ENCODE data around the gene KCNF1.

Gene KCNF1

GRCh38 chr2:10918661-10919409 is 7.1 kb downstream of the KCNF1 start:
- H3K4me1 ChIP-seq (ENCODE audit: control insufficient read depth, insufficient read depth, low read length, poor library complexity, severe bottlenecking), result no peaks in the 10 kb centered on the region
- DNase-seq, result no peak
- H3K9me3 ChIP-seq (ENCODE audit: control insufficient read depth, low read length), result no peaks in the 10 kb centered on the region

GRCh38 chr2:10919410-10919770 is 7.7 kb downstream of the KCNF1 start:
- Histone ChIP-seq H3K27me3 (replicated peaks; ENCODE audit: control insufficient read depth, insufficient read depth, low read length, poor library complexity, severe bottlenecking) (no peaks in the 10 kb centered on the region), H3K9me3 (ENCODE audit: control insufficient read depth, low read length) (no peaks in the 10 kb centered on the region), H3K36me3 (ENCODE audit: control insufficient read depth, insufficient read depth, low read length) (no peaks in the 10 kb centered on the region), H3K27ac (ENCODE audit: insufficient read depth, low read length, poor library complexity, severe bottlenecking) (no peak overlapping the region), H3K4me1 (ENCODE audit: control insufficient read depth, insufficient read depth, low read length, poor library complexity, severe bottlenecking) (no peaks in the 10 kb centered on the region), H3K4me3 (ENCODE audit: insufficient read depth, low read depth, low read length, poor library complexity, severe bottlenecking) (no peak overlapping the region)
- DNase-seq, result no peak

More at GRCh38 chr2:10918661-10919409, 7.1 kb downstream of the KCNF1 start:
- H3K27ac ChIP-seq (ENCODE audit: insufficient read depth, low read length, poor library complexity, severe bottlenecking), result no peak overlapping the region
- H3K27me3 ChIP-seq (replicated peaks; ENCODE audit: control insufficient read depth, insufficient read depth, low read length, poor library complexity, severe bottlenecking), result no peaks in the 10 kb centered on the region
- no peaks in the 10 kb centered on the region for H3K36me3 ChIP-seq (ENCODE audit: control insufficient read depth, insufficient read depth, low read length)
- H3K4me3 ChIP-seq (ENCODE audit: insufficient read depth, low read depth, low read length, poor library complexity, severe bottlenecking), result no peak overlapping the region

GRCh38 chr2:10919771-10920621 is 8.3 kb downstream of the KCNF1 start:
- H3K4me1 ChIP-seq (ENCODE audit: control insufficient read depth, insufficient read depth, low read length, poor library complexity, severe bottlenecking), result no peaks in the 10 kb centered on the region
- H3K27me3 ChIP-seq (replicated peaks; ENCODE audit: control insufficient read depth, insufficient read depth, low read length, poor library complexity, severe bottlenecking), result no peaks in the 10 kb centered on the region
- H3K9me3 ChIP-seq (ENCODE audit: control insufficient read depth, low read length), result no peaks in the 10 kb centered on the region
- DNase-seq, result no peak
- H3K4me3 ChIP-seq (ENCODE audit: insufficient read depth, low read depth, low read length, poor library complexity, severe bottlenecking), result no peak overlapping the region
- H3K36me3 ChIP-seq (ENCODE audit: control insufficient read depth, insufficient read depth, low read length), result no peaks in the 10 kb centered on the region
- H3K27ac ChIP-seq (ENCODE audit: insufficient read depth, low read length, poor library complexity, severe bottlenecking), result no peak overlapping the region

GRCh38 chr2:10920764-10921388 is 9.1 kb downstream of the KCNF1 start:
- no peak for DNase-seq
- Histone ChIP-seq H3K27ac (ENCODE audit: insufficient read depth, low read length, poor library complexity, severe bottlenecking) (no peak overlapping the region), H3K9me3 (ENCODE audit: control insufficient read depth, low read length) (no peaks in the 10 kb centered on the region), H3K27me3 (replicated peaks; ENCODE audit: control insufficient read depth, insufficient read depth, low read length, poor library complexity, severe bottlenecking) (no peaks in the 10 kb centered on the region), H3K4me1 (ENCODE audit: control insufficient read depth, insufficient read depth, low read length, poor library complexity, severe bottlenecking) (no peaks in the 10 kb centered on the region), H3K4me3 (ENCODE audit: insufficient read depth, low read depth, low read length, poor library complexity, severe bottlenecking) (no peak overlapping the region), H3K36me3 (ENCODE audit: control insufficient read depth, insufficient read depth, low read length) (no peaks in the 10 kb centered on the region)

GRCh38 chr2:10921525-10921924 is 9.8 kb downstream of the KCNF1 start:
- H3K36me3 ChIP-seq (ENCODE audit: control insufficient read depth, insufficient read depth, low read length), result no peaks in the 10 kb centered on the region
- H3K27me3 ChIP-seq (replicated peaks; ENCODE audit: control insufficient read depth, insufficient read depth, low read length, poor library complexity, severe bottlenecking), result no peaks in the 10 kb centered on the region
- H3K4me1 ChIP-seq (ENCODE audit: control insufficient read depth, insufficient read depth, low read length, poor library complexity, severe bottlenecking), result no peaks in the 10 kb centered on the region
- no peaks in the 10 kb centered on the region for H3K9me3 ChIP-seq (ENCODE audit: control insufficient read depth, low read length)
- no peak overlapping the region for H3K4me3 ChIP-seq (ENCODE audit: insufficient read depth, low read depth, low read length, poor library complexity, severe bottlenecking)
- H3K27ac ChIP-seq (ENCODE audit: insufficient read depth, low read length, poor library complexity, severe bottlenecking), result no peak overlapping the region
- no peak for DNase-seq

GRCh38 chr2:10922307-10923007 is 10.7 kb downstream of the KCNF1 start:
- Histone ChIP-seq H3K36me3 (ENCODE audit: control insufficient read depth, insufficient read depth, low read length) (no peaks in the 10 kb centered on the region), H3K9me3 (ENCODE audit: control insufficient read depth, low read length) (no peaks in the 10 kb centered on the region), H3K4me3 (ENCODE audit: insufficient read depth, low read depth, low read length, poor library complexity, severe bottlenecking) (no peak overlapping the region), H3K27ac (ENCODE audit: insufficient read depth, low read length, poor library complexity, severe bottlenecking) (no peak overlapping the region), H3K27me3 (replicated peaks; ENCODE audit: control insufficient read depth, insufficient read depth, low read length, poor library complexity, severe bottlenecking) (no peaks in the 10 kb centered on the region), H3K4me1 (ENCODE audit: control insufficient read depth, insufficient read depth, low read length, poor library complexity, severe bottlenecking) (no peaks in the 10 kb centered on the region)
- no peak for DNase-seq

- Histone ChIP-seq H3K4me3 (ENCODE audit: insufficient read depth, low read depth, low read length, poor library complexity, severe bottlenecking) (no peak overlapping the region), H3K36me3 (ENCODE audit: control insufficient read depth, insufficient read depth, low read length) (no peaks in the 10 kb centered on the region), H3K4me1 (ENCODE audit: control insufficient read depth, insufficient read depth, low read length, poor library complexity, severe bottlenecking) (no peaks in the 10 kb centered on the region), H3K9me3 (ENCODE audit: control insufficient read depth, low read length) (no peaks in the 10 kb centered on the region), H3K27me3 (replicated peaks; ENCODE audit: control insufficient read depth, insufficient read depth, low read length, poor library complexity, severe bottlenecking) (no peaks in the 10 kb centered on the region), H3K27ac (ENCODE audit: insufficient read depth, low read length, poor library complexity, severe bottlenecking) (no peak overlapping the region)
- DNase-seq, result no peak
Observed at GRCh38 chr2:10923008-10923375, 11.3 kb downstream of the KCNF1 start.

- H3K4me3 ChIP-seq (ENCODE audit: insufficient read depth, low read depth, low read length, poor library complexity, severe bottlenecking), result no peak overlapping the region
- no peaks in the 10 kb centered on the region for H3K4me1 ChIP-seq (ENCODE audit: control insufficient read depth, insufficient read depth, low read length, poor library complexity, severe bottlenecking)
- H3K27ac ChIP-seq (ENCODE audit: insufficient read depth, low read length, poor library complexity, severe bottlenecking), result no peak overlapping the region
- no peaks in the 10 kb centered on the region for H3K9me3 ChIP-seq (ENCODE audit: control insufficient read depth, low read length)
- no peak for DNase-seq
- no peaks in the 10 kb centered on the region for H3K27me3 ChIP-seq (replicated peaks; ENCODE audit: control insufficient read depth, insufficient read depth, low read length, poor library complexity, severe bottlenecking)
- H3K36me3 ChIP-seq (ENCODE audit: control insufficient read depth, insufficient read depth, low read length), result no peaks in the 10 kb centered on the region
Observed at GRCh38 chr2:10923965-10924364, 12.2 kb downstream of the KCNF1 start.

- no peaks in the 10 kb centered on the region for H3K4me1 ChIP-seq (ENCODE audit: control insufficient read depth, insufficient read depth, low read length, poor library complexity, severe bottlenecking)
- DNase-seq, result no peak
- H3K27ac ChIP-seq (ENCODE audit: insufficient read depth, low read length, poor library complexity, severe bottlenecking), result no peak overlapping the region
- H3K27me3 ChIP-seq (replicated peaks; ENCODE audit: control insufficient read depth, insufficient read depth, low read length, poor library complexity, severe bottlenecking), result no peaks in the 10 kb centered on the region
- H3K9me3 ChIP-seq (ENCODE audit: control insufficient read depth, low read length), result no peaks in the 10 kb centered on the region
- no peaks in the 10 kb centered on the region for H3K36me3 ChIP-seq (ENCODE audit: control insufficient read depth, insufficient read depth, low read length)
- H3K4me3 ChIP-seq (ENCODE audit: insufficient read depth, low read depth, low read length, poor library complexity, severe bottlenecking), result no peak overlapping the region
Observed at GRCh38 chr2:10924441-10924840, 12.7 kb downstream of the KCNF1 start.
